SK-N-SH (cell line): Measurements from ENCODE around the gene RRP15.

Source experiments
- CHD2 ChIP-seq: fragments of 150-350 bp; IDR thresholded peaks from 2 replicates; pipeline ENCODE4 v1.6.1; 2018; ENCODE audit warnings: low read length; ENCODE audit not compliant: partially characterized antibody
- CTCF ChIP-seq: fragments of 200-600 bp; sonication (generic); IDR thresholded peaks from 2 replicates; pipeline ENCODE4 v1.6.1; 2017; ENCODE audit warnings: antibody characterized with exemption, mild to moderate bottlenecking, moderate library complexity
- ELF1 ChIP-seq: IDR thresholded peaks from 2 replicates; pipeline ENCODE4 v1.4.0; 2012
- EZH2phosphoT487 ChIP-seq: fragments of 200-600 bp; sonication (generic); IDR thresholded peaks from 2 replicates; pipeline ENCODE4 v1.6.1; 2017; ENCODE audit warnings: low read depth, mixed run types, mild to moderate bottlenecking, antibody characterized with exemption, moderate library complexity, borderline replicate concordance
- FOXJ3 ChIP-seq: sonication (generic); formaldehyde crosslinking; IDR thresholded peaks from 2 replicates; pipeline ENCODE4 v1.5.1; 2020; ENCODE audit warnings: mild to moderate bottlenecking, missing genetic modification reagents
- GABPA ChIP-seq: IDR thresholded peaks from 2 replicates; pipeline ENCODE4 v1.4.0; 2012; ENCODE audit warnings: low read depth, mild to moderate bottlenecking
- NFIC ChIP-seq: IDR thresholded peaks from 2 replicates; pipeline ENCODE4 v1.4.0; 2012; ENCODE audit warnings: borderline replicate concordance
- POLR2AphosphoS5 ChIP-seq: IDR thresholded peaks from 2 replicates; pipeline ENCODE4 v1.6.1; 2012; ENCODE audit warnings: low read depth, low read length
- RAD21 ChIP-seq: IDR thresholded peaks from 2 replicates; pipeline ENCODE4 v1.6.1; 2012; ENCODE audit warnings: mild to moderate bottlenecking, low read length
- SIN3A ChIP-seq: IDR thresholded peaks from 2 replicates; pipeline ENCODE4 v1.6.1; 2012; ENCODE audit warnings: low read depth, mild to moderate bottlenecking, low read length, moderate library complexity, borderline replicate concordance
- TCF12 ChIP-seq: IDR thresholded peaks from 2 replicates; pipeline ENCODE4 v1.4.0; 2012
- TEAD4 ChIP-seq: IDR thresholded peaks from 2 replicates; pipeline ENCODE4 v1.4.0; 2012; ENCODE audit warnings: mild to moderate bottlenecking, borderline replicate concordance; ENCODE audit not compliant: insufficient read depth
- YY1 ChIP-seq: IDR thresholded peaks from 2 replicates; pipeline ENCODE4 v1.4.0; 2012; ENCODE audit warnings: low read depth, mild to moderate bottlenecking

GRCh38 chr1:218351391-218352074 is 66.4 kb downstream of the RRP15 start:
- TF ChIP-seq CTCF (peak; percentile 29; the same call in 1 of the 2 replicates), RAD21 (no peak), GABPA (no peak), POLR2AphosphoS5 (no peak), EZH2phosphoT487 (no peak), YY1 (no peak), FOXJ3 (no peak), TCF12 (no peak), ELF1 (no peak), SIN3A (no peak), CHD2 (no peak), NFIC (no peak), TEAD4 (no peak)
